HG03342 (cell line): Measurements from ENCODE around the gene CRISPLD2.
"Not testable (repeated sequence)": the region's sequence is repeated elsewhere in the genome, so short reads cannot be mapped to it uniquely, and the experiment has no call there.

Source experiments
- ATAC-seq: cut with Tn5 transposase; IDR thresholded peaks from one replicate; pipeline ENCODE4 v1.9.1; 2021; ENCODE audit warnings: mild to moderate bottlenecking, moderate library complexity; ENCODE audit not compliant: unreplicated experiment

CRISPLD2 gene

GRCh38 chr16:84926462-84926861 lies 106.7 kb downstream of the CRISPLD2 start:
- ATAC-seq: no peak

GRCh38 chr16:84927621-84928591 lies 108.1 kb downstream of the CRISPLD2 start:
- ATAC-seq: no peak

GRCh38 chr16:84928679-84929420 lies 109.1 kb downstream of the CRISPLD2 start:
- no peak for ATAC-seq

GRCh38 chr16:84929421-84930297 lies 109.9 kb downstream of the CRISPLD2 start:
- no peak for ATAC-seq

DNA sequence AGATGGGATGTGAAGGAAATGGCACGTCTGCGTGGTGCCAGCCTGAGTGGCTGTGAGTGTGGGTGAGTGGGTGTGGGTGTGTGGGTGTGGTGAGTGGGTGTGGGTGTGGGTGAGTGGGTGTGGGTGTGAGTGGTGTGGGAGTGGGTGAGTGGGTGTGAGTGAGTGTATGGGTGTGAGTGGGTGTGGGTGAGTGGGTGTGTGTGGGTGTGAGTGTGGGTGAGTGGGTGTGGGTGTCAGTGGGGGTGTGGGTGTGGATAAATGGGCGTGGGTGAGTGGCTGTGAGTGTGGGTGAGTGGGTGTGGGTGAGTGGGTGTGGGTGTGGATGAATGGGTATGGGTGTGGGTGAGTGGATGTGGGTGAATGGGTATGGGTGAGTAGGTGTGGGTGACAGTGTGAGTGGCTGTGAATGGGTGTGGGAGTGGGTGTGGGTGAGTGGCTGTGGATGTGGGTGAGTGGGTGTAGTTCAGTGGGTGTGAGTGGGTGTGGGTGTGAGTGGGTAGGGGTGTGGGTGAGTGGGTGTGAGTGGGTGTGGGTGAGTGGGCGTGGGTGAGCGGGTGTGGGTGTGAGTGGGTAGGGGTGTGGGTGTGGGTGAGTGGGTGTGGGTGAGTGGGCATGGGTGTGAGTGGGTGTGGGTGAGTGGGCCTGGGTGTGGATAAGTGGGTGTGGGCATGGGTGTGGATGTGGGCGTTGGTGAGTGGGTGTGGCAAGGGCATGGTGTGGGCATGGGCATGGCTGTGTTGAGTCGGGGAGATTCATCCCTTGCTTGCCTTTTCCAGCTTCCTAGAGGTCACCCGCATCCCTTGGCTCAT lies 110.7 kb downstream of the CRISPLD2 start:
- no peak for ATAC-seq

GRCh38 chr16:84931107-84931494 lies 111.3 kb downstream of the CRISPLD2 start:
- ATAC-seq: no peak

DNA sequence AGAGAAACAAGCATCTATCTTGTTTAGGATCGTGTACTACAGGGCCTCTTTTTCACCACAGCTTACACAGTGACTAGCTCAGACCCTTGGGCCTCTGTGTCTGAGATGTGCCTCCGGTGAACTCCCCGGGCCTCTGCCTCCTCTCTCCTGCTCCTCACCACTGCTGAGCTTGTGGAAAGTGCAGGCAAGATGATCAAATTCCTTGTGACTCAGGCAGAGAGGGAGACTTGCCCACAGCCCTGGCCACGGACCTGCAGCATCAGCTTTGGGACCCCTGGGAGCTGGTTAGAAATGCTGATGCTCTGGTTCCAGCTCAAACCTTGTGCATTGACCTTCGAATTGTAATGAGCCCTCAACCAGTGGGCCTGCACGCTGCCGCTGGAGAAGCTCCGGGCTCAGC lies 111.7 kb downstream of the CRISPLD2 start:
- ATAC-seq: no peak

DNA sequence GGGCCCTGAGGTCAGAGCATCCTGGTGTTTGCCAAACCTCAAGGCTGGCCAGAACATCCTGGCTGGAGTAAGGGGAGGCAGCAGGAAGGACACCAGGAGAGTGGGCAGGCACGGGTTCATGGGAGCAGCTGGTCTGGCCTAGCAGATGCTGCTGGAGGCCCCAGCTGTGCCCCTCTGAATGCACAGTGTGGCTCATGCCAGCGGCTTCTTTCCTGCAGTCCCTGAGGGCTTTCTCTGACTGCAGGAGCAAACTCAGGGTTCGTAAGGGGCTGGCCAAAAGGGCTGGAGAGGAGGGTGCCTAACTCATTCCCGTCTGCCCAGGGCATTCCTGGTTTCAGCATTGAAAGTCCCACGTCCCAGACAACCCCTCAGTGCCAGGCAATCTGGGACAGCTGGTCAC lies 112.9 kb downstream of the CRISPLD2 start:
- no peak for ATAC-seq

- ATAC-seq: no peak
These were observed 114.2 kb downstream of the CRISPLD2 start for GRCh38 chr16:84933774-84934631.

DNA sequence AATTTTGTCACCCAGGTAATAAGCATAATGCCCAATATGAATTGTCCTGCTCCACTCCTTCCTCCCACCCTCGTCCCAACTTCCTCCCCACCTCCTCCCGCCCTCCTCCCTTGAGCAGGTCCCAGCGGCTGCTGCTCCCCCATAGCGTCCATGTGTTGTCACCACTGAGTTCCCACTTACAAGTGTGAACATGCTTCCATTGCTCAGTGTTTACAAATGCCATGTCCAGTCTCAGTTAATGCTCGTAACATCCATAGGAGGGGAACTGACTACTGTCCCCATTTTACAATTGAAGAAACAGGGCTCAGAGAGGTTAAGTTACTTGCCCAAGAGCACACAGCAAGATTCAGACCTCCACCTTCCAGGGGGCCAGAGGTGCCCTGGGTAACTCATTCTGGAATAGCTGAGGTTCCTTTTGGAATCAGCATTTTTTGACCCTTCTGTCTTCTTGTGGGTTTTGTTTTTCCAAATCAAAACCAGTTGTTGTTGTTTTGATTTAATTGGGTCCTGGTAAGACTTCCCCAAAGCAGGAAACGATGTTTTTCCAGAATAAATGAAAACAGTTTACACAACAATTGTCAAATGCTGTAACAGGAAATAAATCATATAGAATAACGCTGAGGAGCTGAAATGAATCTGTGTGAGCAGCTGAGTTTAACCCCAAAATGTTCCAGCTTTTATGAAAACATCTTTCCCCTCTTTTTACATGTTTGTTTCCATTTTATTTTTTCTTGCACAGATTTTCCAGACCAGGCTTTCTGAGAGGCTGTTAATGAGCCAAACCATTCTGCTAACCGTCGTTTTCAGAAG lies 117.6 kb downstream of the CRISPLD2 start:
- ATAC-seq: no peak

DNA sequence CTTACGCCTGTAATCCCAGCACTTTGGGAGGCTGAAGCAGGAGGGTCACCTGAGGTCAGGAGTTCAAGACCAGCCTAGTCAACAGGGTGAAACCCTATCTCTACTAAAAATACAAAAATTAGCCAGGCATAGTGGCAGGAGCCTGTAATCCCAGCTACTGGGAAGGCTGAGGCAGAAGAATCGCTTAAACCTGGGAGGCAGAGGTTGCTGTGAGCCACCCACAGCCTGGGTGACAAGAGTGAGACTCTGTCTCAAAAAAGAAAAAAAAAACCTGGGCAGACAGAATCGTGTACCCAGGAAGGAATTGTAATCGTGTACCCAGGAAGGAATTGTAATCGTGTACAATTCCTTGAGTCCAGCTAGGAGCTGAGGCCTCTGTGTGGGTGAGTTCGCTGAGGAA lies 118.8 kb downstream of the CRISPLD2 start:
- not testable (repeated sequence) for ATAC-seq

- no peak for ATAC-seq
These were observed 121.1 kb downstream of the CRISPLD2 start for GRCh38 chr16:84940670-84941551.

- ATAC-seq: no peak
These were observed 122.1 kb downstream of the CRISPLD2 start for GRCh38 chr16:84941921-84942320.

GRCh38 chr16:84942786-84943185 lies 123.0 kb downstream of the CRISPLD2 start:
- ATAC-seq: no peak

GRCh38 chr16:84943620-84944019 lies 123.8 kb downstream of the CRISPLD2 start:
- no peak for ATAC-seq

DNA sequence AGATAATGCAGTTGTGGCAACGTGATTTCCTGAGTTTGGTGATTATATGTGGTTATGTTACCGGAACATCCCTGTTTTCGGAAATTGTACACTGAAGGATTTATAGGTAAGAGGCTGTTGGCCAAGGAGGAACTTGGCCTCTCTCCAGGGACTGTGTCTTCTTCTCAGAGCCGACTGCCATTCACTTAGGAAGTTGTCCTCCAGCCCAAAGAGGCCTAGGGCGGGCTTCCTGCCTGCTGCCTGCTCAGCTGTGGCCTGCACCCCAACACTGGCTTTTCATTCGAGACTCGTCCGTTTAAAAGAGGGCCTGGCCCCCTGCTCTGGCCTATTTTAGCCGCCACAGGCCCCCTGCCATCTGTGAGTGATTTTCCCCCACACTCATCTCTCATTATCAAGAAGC lies 127.2 kb downstream of the CRISPLD2 start:
- ATAC-seq: no peak
